Right forelimb (tissue), 1 donor: Measurements from ENCODE around the gene HAT1.
"Not testable (repeated sequence)": the region's sequence is repeated elsewhere in the genome, so short reads cannot be mapped to it uniquely, and the experiment has no call there.

Source experiments
- DNase-seq: peaks from one replicate; pipeline ENCODE4 v3.0.0-alpha.2; 2018

HAT1 gene

GRCh38 chr2:171983924-171984323, 61.7 kb downstream of the HAT1 start:
- not testable (repeated sequence) for DNase-seq

- no peak for DNase-seq
Measured at GRCh38 chr2:171985076-171985475, 62.8 kb downstream of the HAT1 start.

DNA sequence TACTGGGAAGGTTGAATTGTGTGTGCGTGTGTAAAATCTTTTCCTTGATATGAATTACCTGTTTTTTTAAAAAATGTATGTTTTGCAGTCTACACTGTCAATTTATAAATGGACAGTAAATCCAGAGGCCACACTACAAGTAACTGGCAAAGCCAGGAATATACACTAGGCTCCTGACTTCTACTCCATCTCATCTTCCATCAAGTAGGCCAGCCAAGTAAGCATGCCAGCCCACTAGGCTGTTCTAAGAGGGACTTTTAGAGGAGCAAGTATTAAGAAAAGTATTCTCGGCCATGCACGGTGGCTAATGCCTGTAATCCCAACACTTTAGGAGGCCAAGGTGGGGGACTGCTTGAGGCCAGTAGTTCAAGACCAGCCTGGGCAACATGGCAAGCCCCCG, 64.5 kb downstream of the HAT1 start:
- no peak for DNase-seq

- no peak for DNase-seq
Measured at GRCh38 chr2:171991027-171991426, 68.8 kb downstream of the HAT1 start.

GRCh38 chr2:171995586-171995985, 73.3 kb downstream of the HAT1 start:
- DNase-seq: no peak

DNA sequence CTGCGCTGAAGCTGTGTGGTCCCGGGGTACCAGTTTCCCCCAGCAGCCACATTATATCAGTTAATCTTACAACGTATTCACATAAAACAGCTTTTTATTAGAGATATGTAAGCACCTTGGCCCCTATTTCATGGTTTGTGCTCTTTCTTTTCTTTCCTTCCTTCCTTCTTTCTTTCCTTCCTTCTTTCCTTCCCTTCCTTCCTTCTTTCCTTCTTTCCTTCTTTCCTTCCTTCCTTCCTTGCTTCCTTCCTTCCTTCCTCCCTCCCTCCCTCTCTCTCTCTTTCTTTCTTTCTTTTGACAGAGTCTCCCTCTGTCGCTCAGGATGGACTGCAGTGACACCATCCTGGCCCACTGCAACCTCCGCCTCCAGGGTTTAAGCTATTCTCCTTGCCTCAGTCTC, 73.8 kb downstream of the HAT1 start:
- DNase-seq: no peak

DNA sequence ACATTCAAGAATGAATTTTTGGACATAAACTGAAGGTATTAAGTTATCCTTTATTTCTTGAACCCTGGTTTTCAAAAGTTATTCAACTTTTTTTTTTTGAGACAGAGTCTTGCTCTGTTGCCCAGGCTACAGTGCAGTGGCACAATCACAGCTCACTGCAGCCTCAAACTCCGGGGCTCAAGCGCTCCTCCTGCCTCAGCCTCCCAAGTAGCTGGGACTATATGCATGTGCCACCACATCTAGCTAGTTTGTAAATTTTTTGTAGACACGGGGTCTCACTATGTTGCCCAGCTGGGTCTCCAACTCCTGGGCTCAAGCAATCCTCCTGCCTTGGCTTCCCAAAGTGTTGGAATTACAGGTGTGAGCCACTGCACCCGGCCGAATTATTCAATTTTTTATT, 74.8 kb downstream of the HAT1 start:
- DNase-seq: not testable (repeated sequence)

- no peak for DNase-seq
Measured at GRCh38 chr2:171999161-171999560, 76.9 kb downstream of the HAT1 start.

DNA sequence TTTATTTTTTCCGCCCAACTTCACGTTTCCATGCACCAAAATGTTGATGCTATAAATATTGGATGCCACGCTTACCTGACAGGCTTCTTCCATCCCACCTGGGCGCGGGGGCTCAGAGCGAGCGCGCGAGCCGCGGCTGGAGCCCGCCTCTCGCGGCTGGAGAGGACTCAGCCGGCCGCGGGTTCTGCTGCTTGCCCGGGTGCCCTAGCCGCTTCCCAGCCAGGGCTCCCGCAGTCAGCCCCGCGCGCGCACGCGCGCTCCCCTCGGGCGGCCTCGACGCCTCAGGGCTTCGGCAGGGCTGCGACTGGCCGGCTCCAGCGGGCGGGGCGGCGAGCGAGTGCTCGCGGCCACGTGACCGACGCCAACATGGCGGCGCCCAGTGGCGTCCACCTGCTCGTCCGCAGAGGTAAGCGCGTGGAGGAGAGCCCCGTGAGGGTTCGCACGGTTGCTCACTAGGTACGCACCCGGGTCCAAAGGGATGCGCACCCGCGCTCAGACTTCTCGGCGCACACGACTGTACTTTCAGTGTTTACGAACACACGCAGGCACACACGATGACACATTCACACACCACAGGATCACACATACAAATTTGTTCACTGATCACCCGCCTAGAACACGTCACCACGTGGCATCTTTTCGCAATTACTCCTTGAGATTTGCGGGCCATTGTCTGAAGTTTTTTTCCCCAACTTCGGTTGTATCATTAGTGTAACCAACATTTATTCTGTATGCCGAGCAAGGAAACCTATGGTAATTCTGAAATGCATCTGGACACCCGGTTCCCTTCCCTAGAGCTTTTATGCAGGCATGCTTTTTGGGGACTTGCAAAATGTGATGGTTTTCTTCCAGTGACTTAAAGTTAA, 77.6 kb downstream of the HAT1 start, which contains the start of gene METAP1D:
Gene METAP1D (plus strand): TSS at position 350 of the 866 bp plus-strand sequence. CDS start 17 bp downstream, at position 367.
- DNase-seq: peak; percentile 92

- no peak for DNase-seq
Measured at GRCh38 chr2:172000696-172001361, 78.6 kb downstream of the HAT1 start.

GRCh38 chr2:172007372-172007771, 85.1 kb downstream of the HAT1 start:
- DNase-seq: no peak

- DNase-seq: no peak
Measured at GRCh38 chr2:172009823-172010222, 87.6 kb downstream of the HAT1 start.

DNA sequence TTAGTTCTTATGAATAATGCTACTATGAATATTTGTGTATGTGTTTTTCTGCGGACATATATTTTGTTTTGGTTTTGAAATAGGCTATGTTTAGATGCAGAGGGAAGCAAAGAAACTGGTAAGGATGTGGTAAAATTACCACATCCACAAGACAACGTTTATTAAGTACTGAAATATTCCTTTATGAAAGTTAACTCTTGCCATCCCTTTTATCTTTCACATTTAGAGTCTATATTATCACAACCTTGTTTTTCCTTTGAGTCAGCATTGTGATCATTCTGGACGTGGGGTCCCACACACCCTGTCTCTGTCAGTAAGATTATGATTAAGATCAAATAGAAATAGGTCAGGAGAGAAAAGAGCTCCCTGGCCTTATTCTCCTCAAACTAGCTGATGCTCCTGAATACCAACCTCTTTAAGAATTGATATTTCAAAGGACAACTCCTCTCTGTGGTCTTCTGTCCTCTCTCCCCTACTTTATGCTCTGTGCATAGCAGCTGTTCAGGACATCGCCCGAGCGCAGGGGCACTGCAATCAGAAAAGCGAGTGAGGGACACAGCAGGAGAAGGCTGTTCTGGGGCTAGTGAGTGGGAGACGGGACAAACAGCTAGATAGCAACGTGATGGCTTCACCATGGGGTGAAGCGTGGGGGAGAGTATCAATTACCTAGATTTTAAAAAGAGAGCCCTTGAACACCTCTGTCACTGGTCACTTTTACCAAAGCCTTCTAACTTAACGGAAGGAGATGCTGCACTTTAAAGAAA, 89.7 kb downstream of the HAT1 start:
- DNase-seq: no peak

DNA sequence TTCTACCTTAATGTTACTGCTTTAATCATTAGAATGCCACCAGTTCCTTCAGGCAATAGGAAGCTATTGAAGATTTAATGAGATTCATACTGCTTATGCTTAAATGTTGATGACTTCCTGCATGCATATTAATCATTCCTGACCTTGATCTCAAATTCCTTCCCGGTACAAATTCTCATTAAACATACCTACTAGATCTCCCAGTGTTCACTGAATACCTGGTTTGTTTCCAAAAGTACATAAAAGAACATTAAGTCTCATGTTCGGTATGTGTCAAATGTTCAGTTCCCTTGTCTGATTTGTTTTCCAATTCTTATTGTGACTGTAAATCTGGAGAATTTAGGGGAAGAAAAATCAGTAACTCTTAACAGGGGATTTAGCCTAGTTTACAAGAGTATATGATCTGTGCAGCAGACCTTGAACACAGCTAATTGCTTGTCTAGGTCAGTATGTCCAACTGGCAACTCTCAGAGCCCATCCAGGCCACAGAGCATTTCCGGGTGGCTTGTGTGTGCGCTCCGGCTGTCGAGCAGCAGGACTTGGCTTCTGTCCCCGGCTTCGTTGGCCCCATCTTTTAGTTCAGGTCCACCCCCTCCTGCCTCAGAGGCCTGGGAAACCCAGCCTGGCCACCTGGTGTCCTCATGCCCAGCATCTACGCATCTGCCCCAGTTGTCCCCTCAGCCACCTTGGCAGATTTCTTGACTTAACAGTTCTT, 90.6 kb downstream of the HAT1 start:
- DNase-seq: no peak

GRCh38 chr2:172013396-172013795, 91.1 kb downstream of the HAT1 start:
- DNase-seq: no peak

DNA sequence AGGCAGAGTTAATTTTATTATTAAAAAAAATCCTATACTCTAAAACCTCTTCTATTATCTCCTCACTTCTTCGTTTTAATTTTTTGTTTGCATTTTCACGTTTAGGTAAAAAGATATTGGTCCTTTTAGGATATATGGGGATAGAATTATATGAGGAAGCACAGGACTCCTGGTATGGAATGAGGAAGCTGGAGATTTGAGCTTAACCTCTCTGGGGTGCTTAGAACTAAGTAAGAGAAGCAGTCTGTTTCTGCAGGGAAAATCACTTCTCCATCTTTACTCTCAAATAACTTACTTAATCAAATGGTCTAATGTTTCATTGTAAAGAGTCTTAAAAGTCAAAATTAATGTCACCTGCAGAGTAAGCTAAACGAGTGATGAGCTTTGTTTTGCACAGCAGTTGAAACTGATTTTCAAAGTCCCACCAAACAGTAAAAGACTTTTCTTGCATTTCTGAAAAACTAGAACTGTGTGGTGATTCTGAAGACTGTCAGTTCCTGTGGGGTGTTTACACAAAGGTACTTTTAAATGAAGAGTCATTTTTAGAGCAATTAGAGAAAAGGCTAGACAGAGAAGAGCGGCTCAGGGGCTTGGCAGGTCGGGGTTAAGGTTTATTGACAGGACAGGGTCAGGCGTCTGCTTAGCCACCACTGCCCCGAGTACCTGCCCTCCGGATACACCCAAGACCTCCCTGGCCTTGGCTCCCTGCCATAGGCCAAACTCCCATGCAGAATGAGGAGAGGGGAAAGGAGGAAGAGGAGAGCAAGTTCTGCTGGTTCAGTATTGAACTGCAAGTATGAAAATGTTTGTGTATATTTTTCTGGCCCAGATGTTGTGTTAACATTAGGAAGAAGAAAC, 99.0 kb downstream of the HAT1 start:
- no peak for DNase-seq

- no peak for DNase-seq
Measured at GRCh38 chr2:172021955-172022354, 99.7 kb downstream of the HAT1 start.

- DNase-seq: no peak
Measured at GRCh38 chr2:172031536-172031935, 109.3 kb downstream of the HAT1 start.
